GM18907 (cell line): Measurements from ENCODE around the gene ZNF664.

Source experiments
- ATAC-seq: cut with Tn5 transposase; IDR thresholded peaks from one replicate; pipeline ENCODE4 v1.9.1; 2021; ENCODE audit warnings: mild to moderate bottlenecking, moderate library complexity; ENCODE audit not compliant: unreplicated experiment

The ZNF664 gene

GRCh38 chr12:124027753-124028554 is 54.9 kb downstream of the ZNF664 start:
- no peak for ATAC-seq

DNA sequence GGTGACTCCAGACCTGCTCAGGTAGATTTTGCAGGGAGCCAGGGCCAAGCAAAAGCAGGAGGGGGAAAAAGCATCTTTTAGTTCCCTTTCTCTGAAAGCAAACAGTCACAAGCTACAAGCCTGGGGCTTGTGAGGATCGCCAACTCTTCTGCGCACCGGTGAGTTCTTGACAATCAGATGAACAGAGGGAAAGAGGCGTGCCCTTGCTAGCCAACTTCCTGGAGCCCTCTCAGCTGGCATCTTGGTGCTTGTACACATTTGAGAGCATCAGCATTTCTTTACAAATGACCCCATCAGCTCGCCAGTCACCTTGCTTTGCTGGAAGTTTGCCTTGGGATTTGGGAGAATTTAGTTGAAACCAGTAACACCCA is 55.5 kb downstream of the ZNF664 start:
- no peak for ATAC-seq

DNA sequence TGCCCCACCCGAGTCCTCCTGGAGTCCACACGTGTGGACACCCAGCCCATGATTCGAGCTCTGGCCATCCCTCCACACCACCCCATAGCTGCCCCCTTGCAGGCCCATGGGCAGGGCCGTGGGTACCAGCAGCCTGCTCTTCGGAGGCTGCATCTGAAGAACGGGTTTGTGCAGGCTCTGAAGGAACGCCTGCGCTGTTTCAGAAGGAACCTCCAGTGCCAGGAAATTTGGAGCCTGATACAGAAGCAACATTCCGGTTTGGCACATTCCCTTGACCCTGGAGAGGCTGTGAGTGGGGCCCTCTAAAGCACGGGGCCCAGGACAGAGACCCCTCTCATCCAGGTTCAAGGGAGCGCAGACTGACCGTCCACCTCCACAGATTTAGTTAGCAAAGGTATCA is 57.0 kb downstream of the ZNF664 start:
- no peak for ATAC-seq

- no peak for ATAC-seq
These were observed 57.5 kb downstream of the ZNF664 start for GRCh38 chr12:124030510-124030909.

DNA sequence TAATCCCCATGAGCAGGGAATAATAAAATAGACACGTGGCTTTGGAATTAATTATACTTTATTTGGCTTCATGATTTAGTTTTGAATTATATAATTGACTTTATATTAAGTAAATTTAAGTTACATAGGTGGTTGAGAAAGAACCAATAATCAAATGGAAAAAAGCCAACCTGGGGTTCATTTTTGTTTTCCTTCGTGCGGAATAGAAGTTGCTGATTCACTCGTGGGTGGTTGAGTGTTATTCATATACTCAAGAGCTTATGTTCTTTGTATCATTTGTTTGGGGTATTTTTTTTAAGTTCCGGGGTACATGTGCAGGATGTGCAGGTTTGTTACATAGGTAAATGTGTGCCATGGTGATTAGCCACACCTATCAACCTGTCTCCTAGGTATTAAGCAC is 58.0 kb downstream of the ZNF664 start:
- ATAC-seq = no peak

DNA sequence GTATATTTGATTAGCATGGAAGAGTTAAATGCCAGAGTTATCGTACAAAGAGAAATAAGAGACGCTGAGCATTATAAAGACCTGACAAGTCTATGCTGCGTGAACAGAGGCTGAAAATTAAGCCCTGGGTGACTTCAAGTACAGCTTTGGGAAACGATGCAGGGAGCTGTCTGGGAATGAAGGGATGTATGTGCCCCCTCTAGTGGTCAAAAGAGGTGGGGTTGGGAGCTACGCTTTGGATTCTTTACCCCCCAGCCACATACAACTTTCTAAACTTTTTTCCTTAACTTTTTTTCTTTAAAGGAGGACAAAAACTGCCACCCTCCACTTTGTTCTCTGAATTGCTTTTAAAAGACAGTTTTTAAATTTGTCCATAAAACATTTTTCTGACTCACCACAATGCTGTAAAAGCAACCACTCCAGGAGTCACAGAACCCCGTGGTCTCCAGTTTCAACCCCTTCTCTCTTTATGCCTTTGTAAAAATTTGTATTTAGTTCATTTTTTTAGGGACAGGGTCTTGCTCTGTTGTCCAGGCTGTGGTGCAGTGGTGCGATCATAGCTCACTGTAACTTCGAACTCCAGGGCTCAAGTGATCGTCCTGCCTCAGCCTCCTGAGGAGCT is 59.4 kb downstream of the ZNF664 start:
- ATAC-seq = no peak

DNA sequence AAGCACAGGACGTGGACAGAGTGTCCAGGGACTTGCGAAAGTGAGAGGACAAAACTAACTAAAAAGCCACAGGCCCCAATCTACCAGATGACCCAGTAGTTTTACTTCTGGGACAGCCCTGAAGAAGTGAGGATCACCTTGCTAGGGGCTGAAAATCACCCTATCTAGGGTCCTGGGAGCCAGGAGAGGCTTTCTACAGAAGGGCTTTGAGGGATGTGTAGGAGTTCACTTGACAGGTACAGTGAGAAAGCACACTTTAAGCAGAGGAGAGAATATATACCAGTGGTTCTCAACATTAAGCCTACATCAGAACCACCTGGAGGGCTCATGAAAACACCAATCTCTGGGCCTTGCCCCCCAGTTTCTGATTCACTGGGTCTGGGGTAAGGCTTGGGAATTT is 60.8 kb downstream of the ZNF664 start:
- no peak for ATAC-seq

GRCh38 chr12:124034297-124034696 is 61.3 kb downstream of the ZNF664 start:
- ATAC-seq = no peak

- ATAC-seq = no peak
These were observed 62.1 kb downstream of the ZNF664 start for GRCh38 chr12:124035163-124035562.

DNA sequence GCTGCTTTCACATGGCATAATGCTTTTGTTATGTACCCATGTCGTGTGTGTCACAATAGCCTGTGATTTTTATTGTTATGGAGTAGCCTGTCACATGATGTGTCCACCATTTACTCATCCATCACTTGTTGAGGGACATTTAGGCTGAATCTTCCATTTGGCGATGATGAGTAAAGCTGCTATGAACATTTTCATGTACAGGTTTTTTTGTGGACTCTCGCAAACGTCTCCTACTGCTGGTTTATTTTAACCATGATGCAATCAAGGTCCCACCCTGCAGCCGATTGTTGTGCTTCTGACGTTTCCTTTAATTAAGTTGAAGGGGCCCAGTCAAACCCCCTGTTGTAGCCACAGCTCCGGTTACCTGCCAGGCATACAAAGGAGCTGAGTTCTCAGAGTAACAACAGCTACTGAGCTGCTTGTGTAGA is 63.2 kb downstream of the ZNF664 start:
- no peak for ATAC-seq

DNA sequence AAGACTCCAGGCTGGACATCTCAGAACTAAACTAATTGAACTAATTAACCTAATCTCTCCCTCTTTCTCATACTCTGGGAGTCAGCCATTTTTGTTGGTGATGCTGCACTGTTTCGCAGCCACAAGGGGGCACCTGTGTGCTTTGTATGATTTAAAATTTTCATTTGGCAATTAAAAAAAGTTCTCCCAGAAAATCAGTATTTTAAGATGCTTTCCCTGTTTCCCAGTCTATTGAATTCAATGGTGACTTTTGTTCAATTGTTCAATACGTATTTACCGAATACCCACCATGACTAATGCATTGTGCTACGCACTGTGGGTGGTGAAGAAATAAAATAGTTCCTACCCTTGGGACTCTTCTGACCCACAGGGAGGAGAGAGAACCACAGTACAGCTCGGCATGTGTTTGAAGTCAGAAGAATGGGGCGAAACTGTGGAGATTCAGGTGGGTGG is 63.7 kb downstream of the ZNF664 start:
- ATAC-seq = no peak

DNA sequence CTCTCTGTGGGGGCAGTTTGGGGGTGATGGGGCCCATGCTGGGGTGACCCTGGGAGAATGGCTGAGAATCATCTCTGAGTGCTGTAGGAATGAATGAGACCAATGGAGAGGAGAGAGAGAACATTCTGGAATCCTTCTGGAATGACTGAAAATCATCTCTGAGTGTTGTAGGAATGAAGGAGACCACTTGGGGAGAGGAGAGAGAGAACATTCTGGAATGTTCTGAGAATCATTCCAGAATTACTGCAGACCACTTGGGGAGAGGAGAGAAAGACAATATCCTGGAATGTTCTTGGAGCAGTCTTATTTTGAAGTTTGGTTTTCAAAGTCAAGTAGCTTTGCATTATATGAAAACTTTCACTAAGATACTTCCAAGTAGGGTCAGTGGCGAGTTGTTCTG is 64.3 kb downstream of the ZNF664 start:
- ATAC-seq = no peak

DNA sequence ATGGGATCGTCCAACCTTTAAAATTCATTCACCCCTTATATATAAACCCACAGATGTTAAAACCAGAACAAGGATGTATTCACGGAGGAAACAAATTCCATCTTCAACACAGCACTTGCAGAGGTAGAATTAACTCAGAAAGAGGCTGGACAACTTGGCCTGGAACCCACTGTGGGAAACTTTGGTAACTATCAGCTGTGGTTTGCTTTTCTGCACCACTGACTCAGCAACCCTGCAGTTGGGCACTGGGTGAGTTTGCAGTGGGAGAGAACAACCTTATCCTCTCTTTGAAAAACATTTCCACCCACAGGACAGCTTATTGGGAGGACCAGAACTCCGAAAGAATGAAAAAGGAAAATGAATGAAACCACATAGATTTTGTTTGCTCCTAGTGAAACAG is 66.3 kb downstream of the ZNF664 start:
- no peak for ATAC-seq

GRCh38 chr12:124040291-124040690 is 67.3 kb downstream of the ZNF664 start:
- ATAC-seq = no peak

DNA sequence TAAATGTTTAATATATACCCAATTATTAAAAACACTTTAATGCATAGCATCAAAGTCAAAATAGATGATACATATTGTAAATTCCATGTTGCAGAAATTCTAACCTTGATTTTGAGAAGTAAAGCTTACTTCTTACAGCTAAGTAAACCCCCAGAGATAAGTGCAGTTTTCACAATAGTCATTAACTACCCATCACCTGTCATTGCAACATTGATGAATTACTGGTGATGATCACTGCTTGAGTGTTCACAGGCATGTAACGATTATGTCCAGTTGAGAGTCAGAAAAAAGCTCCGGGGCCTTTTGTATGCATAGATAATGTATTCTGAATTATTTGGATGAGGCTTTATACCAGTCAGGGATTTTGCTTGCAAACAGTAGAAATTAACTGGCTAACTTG is 67.7 kb downstream of the ZNF664 start:
- ATAC-seq = no peak

GRCh38 chr12:124041907-124042306 is 68.9 kb downstream of the ZNF664 start:
- no peak for ATAC-seq

- no peak for ATAC-seq
These were observed 71.0 kb downstream of the ZNF664 start for GRCh38 chr12:124044021-124044420.

GRCh38 chr12:124044809-124045321 is 71.8 kb downstream of the ZNF664 start:
- ATAC-seq = no peak

DNA sequence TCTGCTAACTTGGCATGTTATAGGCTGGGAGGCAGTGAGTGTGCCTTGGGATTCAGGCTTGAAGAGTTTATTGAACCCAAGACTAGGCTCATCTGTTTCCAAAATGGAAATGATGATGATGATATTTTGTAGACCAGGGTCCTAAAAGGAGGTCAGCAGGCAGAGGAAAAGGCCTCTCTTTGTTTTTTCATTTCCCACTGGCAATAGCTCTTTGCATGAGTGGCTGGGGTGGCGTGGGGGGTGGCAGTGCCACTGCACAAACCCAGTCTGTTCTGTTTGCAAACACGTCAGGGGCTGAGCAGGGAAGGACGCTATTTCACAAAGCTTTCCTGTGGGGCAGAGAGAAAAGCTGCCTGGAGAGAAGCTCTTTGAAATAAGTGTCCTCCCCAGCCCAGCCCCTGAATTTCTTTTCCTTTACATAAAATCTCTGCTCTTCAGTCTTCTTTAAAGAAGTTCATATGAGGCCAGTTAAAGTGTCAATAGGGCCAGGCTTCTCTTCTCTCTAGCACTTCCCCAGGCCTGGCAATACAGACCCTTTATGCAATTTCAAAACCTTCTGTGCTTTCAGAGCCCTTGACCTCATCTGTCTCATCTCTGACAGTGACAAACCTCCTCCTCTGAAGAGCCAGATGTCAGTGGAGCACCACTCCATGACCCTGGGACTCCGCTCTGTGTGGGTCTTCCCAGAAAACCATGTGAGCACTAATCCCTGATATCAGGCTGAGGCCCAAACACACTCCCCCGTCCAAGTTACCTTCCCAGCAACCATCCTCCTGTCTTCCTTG is 72.8 kb downstream of the ZNF664 start:
- no peak for ATAC-seq

- no peak for ATAC-seq
These were observed 73.4 kb downstream of the ZNF664 start for GRCh38 chr12:124046456-124046740.

GRCh38 chr12:124047045-124047566 is 74.1 kb downstream of the ZNF664 start:
- ATAC-seq = no peak
